CD1c-positive myeloid dendritic cell (primary cell): ENCODE data around the gene FBXO42.
"Not testable (repeated sequence)": the region's sequence is repeated elsewhere in the genome, so short reads cannot be mapped to it uniquely, and the experiment has no call there.

Experiments
- DNase-seq: peaks from one replicate; pipeline ENCODE4 v3.0.0-alpha.2; 2016; ENCODE audit errors: extremely low spot score

Gene FBXO42

GRCh38 chr1:16266411-16267118 is 85.7 kb downstream of the FBXO42 start:
- no peak for DNase-seq

- no peak for DNase-seq
These were observed 90.2 kb downstream of the FBXO42 start for GRCh38 chr1:16262067-16262466.

GRCh38 chr1:16260814-16261213 is 91.5 kb downstream of the FBXO42 start:
- no peak for DNase-seq

- no peak for DNase-seq
These were observed 93.6 kb downstream of the FBXO42 start for GRCh38 chr1:16258591-16259135.

- DNase-seq: no peak
These were observed 94.3 kb downstream of the FBXO42 start for GRCh38 chr1:16257968-16258367.

GRCh38 chr1:16257556-16257955 is 94.7 kb downstream of the FBXO42 start:
- DNase-seq: not testable (repeated sequence)

- DNase-seq: no peak
These were observed 95.8 kb downstream of the FBXO42 start for GRCh38 chr1:16256478-16256877.

- DNase-seq: no peak
These were observed 97.9 kb downstream of the FBXO42 start for GRCh38 chr1:16254263-16254928.

GRCh38 chr1:16253332-16253922 is 98.9 kb downstream of the FBXO42 start:
- DNase-seq: no peak

- no peak for DNase-seq
These were observed 99.4 kb downstream of the FBXO42 start for GRCh38 chr1:16252912-16253311.

- no peak for DNase-seq
These were observed 100.9 kb downstream of the FBXO42 start for GRCh38 chr1:16251381-16251780.

GRCh38 chr1:16250524-16251251 is 101.6 kb downstream of the FBXO42 start:
- no peak for DNase-seq

GRCh38 chr1:16249596-16250241 is 102.6 kb downstream of the FBXO42 start:
- no peak for DNase-seq

- no peak for DNase-seq
These were observed 103.4 kb downstream of the FBXO42 start for GRCh38 chr1:16248603-16249516.

- no peak for DNase-seq
These were observed 104.3 kb downstream of the FBXO42 start for GRCh38 chr1:16248007-16248436.

GRCh38 chr1:16247441-16247840 is 104.8 kb downstream of the FBXO42 start:
- no peak for DNase-seq

GRCh38 chr1:16246961-16247360 is 105.3 kb downstream of the FBXO42 start:
- no peak for DNase-seq

- not testable (repeated sequence) for DNase-seq
These were observed 106.0 kb downstream of the FBXO42 start for GRCh38 chr1:16246239-16246638.

- DNase-seq: no peak
These were observed 106.6 kb downstream of the FBXO42 start for GRCh38 chr1:16245476-16246196.
